T-helper 9 cell (primary cell): Measurements from ENCODE around the gene ICOSLG.
"Not testable (repeated sequence)": the region's sequence is repeated elsewhere in the genome, so short reads cannot be mapped to it uniquely, and the experiment has no call there.

Source experiments
- DNase-seq: peaks from one replicate; pipeline ENCODE4 v3.0.0-alpha.2; 2020
- total RNA-seq, 2 donors: gene quantifications; one replicate each; lab custom pipeline; 2026; lab: John Stamatoyannopoulos, UW

Gene ICOSLG, protein sequence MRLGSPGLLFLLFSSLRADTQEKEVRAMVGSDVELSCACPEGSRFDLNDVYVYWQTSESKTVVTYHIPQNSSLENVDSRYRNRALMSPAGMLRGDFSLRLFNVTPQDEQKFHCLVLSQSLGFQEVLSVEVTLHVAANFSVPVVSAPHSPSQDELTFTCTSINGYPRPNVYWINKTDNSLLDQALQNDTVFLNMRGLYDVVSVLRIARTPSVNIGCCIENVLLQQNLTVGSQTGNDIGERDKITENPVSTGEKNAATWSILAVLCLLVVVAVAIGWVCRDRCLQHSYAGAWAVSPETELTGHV
- total RNA-seq: 0.84 to 3.9 reads per million in 2 donors

DNA sequence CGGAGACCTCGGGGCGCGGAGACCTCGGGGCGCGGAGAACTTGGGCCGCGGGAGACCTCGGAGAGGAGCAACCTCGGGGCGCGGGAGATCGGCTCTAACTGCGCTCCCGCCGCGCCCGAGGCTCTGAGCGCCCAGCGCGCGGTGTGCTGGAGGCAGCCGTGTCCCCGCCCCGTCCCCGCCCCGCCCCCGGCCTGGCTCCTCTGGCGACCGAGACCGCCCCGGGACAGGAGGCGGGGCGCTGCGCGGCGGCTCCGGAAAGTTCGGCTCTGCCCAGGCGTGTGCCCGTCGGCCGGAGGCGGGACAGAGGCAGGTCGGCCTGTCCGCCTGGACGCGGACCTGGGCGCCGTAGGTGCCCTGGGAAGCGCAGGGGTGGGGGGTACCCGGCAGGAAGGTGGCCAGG, at the start of gene ICOSLG:
TSS of gene ICOSLG (minus strand) at position 102 of the 400 bp plus-strand sequence. CDS start 126 bp downstream, outside the sequence.
- DNase-seq: not testable (repeated sequence)

DNA sequence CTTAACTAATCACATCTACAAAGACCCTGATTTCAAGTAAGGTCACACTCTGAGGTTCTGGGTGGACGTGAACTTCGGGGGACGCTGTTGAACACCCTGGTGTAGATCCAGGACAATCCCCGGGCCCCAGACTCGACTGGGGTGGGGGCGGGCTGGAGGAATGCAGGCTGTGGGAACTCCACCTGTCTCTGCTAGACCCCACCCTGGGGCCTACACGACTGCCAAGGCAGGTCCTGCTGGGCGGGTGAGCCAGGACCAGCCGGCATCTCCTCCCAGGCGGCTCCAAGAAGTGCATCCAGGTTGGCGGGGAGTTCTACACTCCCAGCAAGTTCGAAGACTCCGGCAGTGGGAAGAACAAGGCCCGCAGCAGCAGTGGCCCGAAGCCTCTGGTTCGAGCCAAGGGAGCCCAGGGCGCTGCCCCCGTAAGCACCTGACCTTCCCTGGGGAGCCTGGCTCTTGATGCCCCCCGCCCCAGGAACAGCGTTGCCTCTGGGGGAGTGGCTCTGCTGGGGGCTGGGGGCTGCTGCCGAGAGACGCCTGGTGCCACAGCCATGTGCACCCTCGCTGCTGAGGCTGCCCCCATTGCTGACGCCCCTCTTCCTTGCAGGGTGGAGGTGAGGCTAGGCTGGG, 48.8 kb upstream of the ICOSLG start:
- no peak for DNase-seq

DNA sequence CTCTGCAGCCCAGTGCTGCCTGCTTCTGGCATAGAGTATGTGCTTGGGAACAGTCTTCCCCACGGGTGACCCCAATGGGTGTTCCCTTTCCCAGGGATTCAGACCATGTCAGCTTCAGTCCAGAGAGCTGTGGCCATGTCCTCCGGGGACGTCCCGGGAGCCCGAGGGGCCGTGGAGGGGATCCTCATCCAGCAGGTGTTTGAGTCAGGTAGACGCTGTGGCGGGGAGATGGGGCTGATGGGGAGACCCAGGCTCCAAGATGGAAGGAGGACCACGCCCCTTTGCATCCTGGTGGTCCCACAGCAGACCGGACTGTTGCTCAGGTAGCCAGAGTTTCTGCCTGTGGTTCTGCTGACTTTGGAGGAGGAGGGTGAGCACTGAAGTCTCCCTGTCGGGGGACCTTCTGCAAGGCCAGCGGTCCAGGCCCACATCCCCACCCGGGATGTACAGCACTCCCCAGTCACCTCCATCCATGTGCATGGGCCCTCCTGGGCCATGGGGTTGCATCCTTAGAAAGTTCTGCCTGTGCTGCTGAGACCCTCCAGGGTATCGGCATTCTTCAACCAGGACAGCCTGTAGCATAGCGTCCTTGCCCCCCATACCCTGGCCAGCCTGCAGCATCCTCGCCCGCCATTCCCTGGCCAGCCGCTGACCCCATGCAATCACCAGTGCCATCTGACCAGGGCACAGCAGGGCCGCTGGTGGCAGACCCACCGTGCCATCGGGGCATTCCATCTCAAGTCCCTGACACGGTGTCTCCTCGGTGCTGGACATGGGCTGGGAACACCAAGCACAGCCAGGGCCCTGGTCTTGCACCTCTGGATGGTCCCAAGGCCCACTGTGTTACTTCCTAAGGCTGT, 47.7 kb upstream of the ICOSLG start:
- no peak for DNase-seq

DNA sequence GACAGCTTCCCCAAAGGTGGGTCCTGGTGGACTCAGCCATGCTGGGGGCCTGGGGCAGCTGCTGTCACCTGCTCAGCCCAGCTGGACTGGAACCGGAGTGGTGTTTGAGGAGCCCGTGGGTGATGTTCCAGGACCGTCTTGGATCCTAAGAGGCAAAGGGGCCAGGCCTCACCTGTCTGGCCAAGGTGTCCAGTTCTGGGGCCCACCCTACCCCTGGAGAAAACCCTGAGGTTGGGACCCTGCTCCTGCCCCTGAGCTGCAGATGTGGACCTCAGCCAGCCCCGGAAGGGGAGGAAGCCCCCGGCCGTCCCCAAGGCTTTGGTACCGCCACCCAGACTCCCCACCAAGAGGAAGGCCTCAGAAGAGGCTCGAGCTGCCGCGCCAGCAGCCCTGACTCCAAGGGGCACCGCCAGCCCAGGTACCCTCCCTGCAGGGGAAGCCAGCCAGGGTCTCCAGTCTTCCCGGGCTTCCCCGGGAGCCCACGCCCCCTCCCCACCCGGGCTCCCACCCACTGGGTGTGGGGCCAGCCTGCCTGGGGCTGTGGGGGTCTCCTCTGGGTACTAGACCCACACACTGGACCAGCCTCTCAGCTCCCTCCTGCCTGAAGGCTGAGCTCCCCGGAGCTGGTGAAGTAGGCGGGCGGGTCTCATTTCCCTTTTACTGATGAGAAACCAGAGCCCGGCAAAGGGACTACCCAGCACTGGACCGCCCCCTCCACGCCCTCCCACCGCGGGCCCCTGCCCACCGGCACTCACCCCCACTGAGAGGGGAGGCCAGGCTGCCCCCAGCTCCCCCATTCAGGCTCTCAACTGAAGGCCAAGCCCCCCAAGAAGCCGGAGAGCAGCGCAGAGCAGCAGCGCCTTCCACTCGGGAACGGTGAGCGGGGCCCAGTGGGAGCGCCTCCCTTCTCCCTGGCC, 46.2 kb upstream of the ICOSLG start:
- DNase-seq: no peak

DNA sequence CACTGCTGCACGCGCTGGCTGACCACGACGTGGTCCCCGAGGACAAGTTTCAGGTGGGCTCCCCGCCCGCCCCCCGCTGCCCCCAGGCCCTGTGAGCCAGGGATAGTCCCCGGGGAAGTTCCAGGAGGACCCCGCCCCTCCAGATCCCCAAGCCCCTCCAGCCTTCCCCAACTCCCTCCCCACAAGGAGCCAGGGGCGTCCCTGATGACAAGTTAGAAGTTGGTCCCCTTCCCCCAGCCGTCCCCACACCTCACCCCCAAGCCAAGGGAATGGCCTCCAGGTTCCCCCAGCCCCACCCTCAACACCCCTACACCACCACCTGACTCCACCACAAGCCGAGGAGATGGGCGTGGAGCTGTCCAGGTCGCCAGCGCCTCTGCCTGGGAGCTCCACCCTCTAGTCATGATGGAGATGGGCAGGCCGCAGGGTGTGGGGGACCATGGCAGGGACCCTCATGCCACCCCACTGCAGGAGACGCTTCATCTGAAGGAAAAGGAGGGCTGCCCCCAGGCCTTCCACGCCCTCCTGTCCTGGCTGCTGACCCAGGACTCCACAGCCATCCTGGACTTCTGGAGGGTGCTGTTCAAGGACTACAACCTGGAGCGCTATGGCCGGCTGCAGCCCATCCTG, 45.5 kb upstream of the ICOSLG start:
- DNase-seq: no peak

DNA sequence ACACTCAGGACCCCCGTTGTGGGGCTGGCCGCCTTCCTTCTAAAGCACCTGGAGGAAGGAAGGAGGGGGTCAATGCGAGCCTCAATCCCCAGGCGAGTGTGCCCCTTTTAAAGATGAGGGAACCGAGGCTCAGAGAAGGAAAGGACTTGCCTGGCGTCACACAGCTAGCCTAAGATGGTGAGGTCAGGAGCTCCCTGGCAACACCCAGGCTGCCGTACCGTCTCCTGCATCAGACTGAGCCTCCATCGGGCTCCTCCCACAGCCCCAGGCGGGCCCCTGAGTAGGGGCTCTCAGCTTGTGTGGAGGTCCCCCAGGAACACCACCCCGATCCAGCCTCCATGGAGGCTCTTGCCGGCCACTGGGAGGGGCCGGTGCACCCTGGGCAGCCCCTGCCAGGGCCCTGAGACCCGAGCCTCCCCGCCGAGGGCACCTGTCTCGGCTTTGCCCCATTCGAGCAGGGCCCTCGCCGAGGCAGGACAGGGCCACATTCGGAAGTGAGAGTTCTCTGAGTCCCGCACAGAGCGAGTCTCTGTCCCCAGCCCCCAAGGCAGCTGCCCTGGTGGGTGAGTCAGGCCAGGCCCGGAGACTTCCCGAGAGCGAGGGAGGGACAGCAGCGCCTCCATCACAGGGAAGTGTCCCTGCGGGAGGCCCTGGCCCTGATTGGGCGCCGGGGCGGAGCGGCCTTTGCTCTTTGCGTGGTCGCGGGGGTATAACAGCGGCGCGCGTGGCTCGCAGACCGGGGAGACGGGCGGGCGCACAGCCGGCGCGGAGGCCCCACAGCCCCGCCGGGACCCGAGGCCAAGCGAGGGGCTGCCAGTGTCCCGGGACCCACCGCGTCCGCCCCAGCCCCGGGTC, 44.6 kb upstream of the ICOSLG start, which contains the start of gene AIRE:
TSS of gene AIRE (plus strand) at position 739 of the 855 bp plus-strand sequence. CDS start 131 bp downstream, outside the sequence.
- no peak for DNase-seq

DNA sequence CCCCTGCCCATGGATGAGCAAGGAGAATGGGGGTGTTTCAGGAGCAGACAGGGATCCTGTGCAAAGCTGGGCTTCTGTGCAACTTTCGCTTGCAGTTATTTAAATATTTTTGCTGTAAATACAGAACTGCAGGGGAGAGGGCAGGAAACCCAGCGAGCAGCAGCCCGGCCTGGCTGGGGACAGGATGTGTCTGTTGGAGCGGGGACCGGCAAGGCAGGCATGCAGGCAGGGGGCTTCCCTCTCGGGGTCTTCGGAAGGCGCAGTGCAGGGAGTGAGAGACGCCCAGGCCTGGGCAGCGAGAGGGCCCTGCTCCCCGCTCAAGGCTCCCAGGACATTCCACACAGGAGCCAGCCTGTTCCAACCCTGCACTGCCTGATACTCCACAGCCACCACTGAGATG, 43.2 kb upstream of the ICOSLG start:
- DNase-seq: no peak

DNA sequence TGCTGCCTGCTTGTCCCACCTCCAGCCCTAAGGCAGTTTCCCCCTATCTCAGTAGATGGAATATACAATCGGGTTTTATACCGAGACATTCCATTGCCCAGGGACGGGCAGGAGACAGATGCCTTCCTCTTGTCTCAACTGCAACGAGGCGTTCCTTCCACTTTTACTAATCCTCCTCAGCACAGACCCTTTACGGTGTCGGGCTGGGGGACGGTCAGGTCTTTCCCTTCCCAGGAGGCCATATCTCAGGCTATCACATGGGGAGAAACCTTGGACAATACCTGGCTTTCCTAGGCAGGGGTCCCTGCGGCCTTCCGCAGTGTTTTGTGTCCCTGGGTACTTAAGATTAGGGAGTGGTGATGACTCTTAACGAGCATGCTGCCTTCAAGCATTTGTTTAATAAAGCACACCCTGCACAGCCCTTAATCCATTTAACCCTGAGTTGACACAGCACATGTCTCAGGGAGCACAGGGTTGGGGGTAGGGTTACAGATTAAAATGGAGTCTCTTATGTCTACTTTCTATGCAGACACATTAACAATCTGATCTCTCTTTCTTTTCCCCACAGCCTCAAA, 42.6 kb upstream of the ICOSLG start:
- not testable (repeated sequence) for DNase-seq

DNA sequence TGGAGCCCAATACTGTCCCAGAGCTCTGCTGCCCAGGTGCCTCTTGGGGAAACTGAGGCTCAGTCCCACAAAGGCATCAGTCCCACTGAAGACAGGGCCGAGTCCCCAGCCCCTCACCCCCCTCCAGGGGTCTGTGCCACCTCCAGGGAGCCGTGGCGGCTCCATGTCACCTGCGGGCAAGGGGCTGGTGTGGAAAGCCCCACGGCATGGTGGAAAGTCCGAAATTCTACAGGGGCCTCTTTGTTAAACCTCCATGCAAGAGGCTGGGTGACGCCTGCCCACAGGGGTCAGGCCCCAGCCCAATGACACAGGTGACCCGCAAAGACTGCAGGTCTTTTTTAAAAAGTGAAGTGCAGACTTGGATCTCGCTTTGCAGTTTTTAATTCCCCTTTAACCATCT, 41.6 kb upstream of the ICOSLG start:
- DNase-seq: no peak

DNA sequence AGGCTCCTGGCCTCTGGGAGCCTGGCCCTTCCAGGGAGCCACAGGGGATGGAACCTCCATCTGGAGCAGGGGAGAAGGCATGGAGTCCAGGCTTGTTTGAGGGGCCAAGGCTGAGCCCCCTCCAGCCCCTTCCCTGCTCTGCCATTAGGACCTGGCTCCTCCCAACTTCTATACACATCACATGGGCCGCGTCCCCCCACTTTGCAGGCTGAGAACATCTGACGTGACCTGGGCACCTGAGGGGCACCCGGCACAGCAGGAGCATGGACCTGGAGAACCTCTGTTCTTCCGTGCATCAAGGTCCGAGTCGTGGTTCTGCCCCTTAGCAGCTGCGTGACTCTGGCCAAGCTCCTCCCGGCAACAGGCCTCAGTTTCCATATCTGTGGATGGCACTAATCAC, 41.1 kb upstream of the ICOSLG start:
- no peak for DNase-seq

DNA sequence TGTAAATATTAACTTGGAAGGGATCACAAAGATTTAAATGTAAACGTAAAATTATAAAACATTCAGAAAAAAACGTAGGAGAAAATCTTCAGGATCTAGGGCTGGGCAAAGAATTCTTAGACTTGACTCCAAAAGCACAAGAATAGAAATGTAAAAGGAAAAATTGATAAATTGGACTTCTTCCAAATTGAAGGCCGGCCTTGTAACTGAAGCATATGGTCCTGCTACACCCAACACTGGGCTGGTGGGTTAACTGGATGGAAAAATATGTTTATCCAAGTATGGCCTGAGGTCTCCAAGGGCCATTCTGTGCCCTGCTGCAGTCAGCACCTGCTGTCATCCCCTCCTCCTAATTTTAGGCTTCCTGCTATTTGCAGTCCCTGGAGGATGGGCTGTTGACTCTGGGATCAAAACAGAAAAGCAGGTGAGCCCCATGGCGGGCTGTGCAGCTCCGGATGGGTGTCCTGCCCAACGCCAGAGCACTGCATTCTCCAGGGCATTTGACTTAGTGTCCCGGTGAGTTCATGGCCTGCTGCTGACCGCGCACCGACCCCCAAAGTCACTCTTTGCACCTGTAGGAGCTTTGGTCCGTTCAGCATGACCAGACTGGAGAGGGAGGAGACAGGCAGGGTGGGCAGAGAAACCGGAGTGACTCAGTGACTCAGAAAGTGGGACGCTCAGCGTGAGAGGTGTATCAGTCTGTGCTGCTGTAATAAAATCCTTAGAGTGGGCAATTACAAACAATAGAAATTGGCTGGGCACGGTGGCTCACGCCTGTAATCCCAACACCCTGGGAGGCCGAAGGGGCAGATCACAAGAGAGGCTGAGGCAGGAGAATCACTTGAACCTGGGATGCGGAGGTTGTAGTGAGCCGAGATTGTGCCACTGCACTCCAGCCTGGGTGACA, 38.9 kb upstream of the ICOSLG start:
- no peak for DNase-seq

DNA sequence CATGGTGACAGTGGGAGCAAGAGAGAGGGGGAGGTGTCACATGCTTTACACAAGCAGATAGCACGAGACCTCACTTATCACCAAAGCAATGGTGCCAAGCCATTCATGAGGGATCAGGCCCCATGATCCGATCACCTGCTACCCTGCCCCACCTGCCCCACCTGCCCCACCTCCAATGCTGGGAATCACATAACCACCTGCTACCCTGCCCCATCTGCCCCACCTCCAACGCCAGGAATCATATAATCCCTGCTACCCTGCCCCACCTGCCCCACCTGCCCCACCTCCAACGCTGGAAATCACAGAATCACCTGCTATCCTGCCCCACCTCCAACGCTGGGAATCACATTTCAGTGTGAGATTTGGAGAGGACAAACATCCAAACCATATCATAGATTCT, 34.3 kb upstream of the ICOSLG start:
- DNase-seq: no peak

DNA sequence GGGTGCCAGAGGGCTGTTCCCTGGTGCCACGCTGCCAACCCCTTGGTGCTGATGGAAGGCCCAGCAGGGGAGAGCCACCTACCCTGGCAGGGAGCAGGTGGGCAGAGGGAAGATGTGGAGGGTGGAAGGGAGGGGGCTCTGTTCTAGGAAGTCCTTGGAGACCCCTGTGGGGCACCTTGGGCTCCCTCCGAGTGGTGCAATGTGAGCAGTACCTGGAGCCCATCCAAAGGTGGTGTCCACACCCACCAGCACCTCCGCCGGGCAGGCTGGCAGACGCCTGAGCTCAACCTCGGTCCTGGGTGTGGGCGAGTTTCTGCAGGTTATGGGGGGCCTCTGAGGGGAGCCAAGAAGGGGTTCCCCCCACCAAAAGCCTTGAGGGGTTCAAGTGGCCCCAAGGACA, 32.3 kb upstream of the ICOSLG start:
- DNase-seq: no peak

DNA sequence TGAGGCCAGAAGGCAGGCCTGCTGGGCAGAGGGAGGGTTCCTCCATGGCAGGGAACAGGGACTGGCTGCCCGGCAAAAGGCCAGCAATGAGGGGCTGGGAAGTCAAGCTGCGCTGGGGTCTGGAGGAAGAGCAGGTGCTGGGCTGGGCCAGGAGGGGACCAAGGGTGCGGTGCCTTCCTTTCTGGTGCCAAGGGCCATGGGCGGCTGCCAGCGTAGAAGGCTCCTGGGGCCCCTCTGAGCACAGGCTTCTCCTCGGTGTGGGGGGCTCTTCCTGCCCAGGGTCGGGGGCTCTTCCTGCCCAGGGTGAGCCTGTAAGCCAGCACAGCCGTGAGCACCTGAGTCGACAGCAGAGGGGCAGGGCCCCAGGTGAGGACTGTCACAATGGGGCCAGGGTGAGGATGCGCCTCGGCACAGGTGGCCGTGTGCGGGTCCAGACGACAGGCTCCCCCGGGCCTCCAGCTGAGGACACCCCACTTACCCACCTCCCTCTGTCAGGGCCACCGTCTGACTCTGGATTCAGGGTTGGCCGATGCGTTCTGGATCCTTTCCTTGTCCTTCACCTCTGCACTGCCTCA, 31.6 kb upstream of the ICOSLG start:
- DNase-seq: no peak

DNA sequence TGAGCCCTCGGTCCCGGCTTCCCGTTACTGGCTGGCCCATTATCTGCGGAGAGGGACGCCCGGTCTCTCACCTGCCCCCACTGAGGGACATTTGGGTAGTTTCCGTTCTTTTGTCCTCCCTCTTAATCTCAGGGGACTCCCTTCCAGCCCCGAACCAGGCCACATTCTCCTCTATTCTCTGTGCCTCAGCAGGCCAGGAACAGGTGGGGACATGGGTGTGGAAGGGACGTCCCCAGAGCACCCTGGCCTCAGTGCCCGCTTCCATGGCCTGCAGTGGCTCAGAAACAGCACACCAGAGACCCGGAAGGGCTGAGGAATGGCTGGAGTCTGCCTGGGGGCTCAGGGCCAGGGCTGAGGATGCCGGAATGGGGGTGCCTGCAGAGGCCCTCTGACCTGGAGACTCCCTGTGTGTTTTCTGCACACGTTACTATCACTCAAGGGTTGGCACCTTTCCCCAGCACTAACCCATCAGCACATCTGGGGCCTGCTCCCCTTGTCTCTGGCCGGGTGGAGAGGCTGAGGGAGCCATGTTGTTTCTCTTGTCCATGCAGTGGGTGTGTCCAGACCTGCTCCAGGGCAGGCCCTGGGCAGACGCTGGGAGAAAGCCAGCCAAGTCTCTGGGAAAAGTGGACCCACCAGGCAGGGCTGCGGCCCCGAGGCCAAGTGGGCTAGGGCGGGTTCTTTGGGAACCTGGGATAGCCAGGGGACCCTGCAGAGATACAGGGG, 31.0 kb upstream of the ICOSLG start:
- no peak for DNase-seq

DNA sequence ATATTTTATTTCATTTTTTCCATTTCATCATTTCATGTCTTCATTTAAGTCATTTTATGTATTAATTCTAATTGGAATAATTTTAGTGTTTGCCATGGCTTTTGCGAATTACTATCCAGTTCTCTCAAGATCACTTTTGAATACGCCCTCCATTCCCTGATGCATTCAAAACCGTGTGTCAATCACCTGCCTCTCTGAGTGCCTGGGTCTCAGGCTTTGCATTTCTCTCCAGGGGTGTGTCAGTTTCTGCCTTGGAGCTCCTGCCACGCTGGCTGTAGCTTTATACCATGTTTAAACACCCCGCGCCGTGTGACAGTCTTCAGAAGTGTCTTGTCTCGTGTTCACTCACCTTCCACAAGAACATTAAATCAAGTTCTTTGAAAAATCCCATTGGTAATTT, 28.3 kb upstream of the ICOSLG start:
- no peak for DNase-seq

DNA sequence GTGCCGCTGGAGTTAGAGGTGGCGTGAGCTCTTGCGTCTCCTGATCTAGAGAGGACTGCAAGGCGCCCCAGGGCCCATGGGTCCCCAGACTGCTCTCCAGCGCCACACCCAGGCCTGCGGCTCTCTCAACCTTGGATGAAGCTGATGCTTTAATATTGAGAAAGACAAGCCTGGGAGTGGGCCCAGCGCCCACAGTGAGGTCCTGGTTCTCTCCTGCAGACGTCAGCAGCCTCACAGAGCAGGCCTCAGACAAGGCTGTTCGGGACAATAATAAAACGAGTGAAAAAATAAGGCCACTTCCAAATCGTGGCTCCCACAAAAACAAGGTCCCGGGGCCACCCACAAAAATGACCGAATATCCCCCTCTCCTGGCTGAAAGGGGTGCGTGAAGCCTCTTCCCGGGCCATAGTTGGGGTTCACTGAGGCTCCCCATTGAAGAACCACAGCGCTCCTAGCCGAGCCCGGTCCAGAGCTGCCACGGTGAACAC, 27.0 kb upstream of the ICOSLG start:
- no peak for DNase-seq

DNA sequence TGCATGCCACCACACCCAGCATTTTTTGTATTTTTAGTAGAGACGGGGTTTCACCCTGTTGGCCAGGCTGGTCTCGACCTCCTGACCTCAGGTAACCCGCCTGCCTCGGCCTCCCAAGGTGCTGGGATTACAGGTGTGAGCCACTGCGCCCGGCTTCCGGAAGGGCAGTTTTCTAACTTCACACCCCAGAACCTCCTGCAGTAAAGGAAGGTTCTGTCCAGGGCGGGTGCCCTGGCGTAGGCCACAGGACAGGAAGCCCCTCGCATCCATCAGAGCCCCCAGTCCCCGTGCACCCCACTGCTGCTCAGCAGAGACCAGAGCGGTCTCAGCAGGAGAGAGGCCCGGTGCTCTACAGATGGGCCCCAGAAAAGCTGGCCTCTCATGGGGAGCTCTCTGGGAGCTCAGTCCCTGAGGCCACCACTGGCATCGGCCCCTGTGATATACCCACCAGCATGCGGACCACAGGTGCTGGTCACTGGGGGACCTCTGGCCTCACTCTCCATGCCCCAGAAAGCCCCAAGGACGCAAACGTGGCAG, 25.1 kb upstream of the ICOSLG start:
- no peak for DNase-seq
